HepG2 (cell line): ENCODE data around the gene SPTBN4. TPM values are rescaled to one million over a fixed set of nuclear protein-coding genes. Genes with fewer than 3 reads are reported as not detected.

ENCODE experiments used
- ARHGAP35 ChIP-seq: sonication (generic); formaldehyde crosslinking; IDR thresholded peaks from 2 replicates; pipeline ENCODE4 v1.9.0; 2022; ENCODE audit warnings: mild to moderate bottlenecking, inconsistent platforms, moderate library complexity, missing genetic modification reagents, borderline replicate concordance
- CBX1 ChIP-seq: IDR thresholded peaks from one replicate; pipeline ENCODE4 v1.6.1; 2016; ENCODE audit warnings: antibody characterized with exemption, low read depth
- FOXP4 ChIP-seq: sonication (generic); formaldehyde crosslinking; IDR thresholded peaks from 2 replicates; pipeline ENCODE4 v1.4.0; 2020; ENCODE audit warnings: missing genetic modification reagents
- GFI1 ChIP-seq: sonication (generic); formaldehyde crosslinking; IDR thresholded peaks from 2 replicates; pipeline ENCODE4 v1.5.0; 2020; ENCODE audit warnings: missing genetic modification reagents, mild to moderate bottlenecking, borderline replicate concordance
- GPBP1L1 ChIP-seq: sonication (generic); formaldehyde crosslinking; IDR thresholded peaks from 2 replicates; pipeline ENCODE4 v1.5.0; 2020; ENCODE audit warnings: mild to moderate bottlenecking, missing genetic modification reagents
- HINFP ChIP-seq: sonication (generic); formaldehyde crosslinking; IDR thresholded peaks from 2 replicates; pipeline ENCODE4 v1.4.0; 2020; ENCODE audit warnings: low read depth, mild to moderate bottlenecking, missing genetic modification reagents
- HMG20B ChIP-seq: conservative IDR thresholded peaks from 2 replicates; pipeline ENCODE4 v1.6.1; 2016; ENCODE audit warnings: missing genetic modification reagents, missing compliant biosample characterization
- HNF1A ChIP-seq, 2 experiments: sonication (generic) in 1 of 2; formaldehyde crosslinking in 1 of 2; IDR thresholded peaks; 2 replicates each; pipeline versions ENCODE4 v1.4.0 to v1.6.1; 2016 to 2020; ENCODE audit warnings: borderline replicate concordance in 1 of 2, low read depth in 1 of 2, mild to moderate bottlenecking in 1 of 2, missing genetic modification reagents in 1 of 2
- HNRNPL ChIP-seq: fragments of 200-400 bp; formaldehyde crosslinking; IDR thresholded peaks from 2 replicates; pipeline ENCODE4 v1.6.1; 2017; ENCODE audit warnings: mild to moderate bottlenecking, low read depth, low read length
- MAFK ChIP-seq, 2 experiments: IDR thresholded peaks in 1 of 2; conservative IDR thresholded peaks in 1 of 2; 2 replicates each; pipeline ENCODE4 v1.6.1; 2011; ENCODE audit warnings: improper control_type of control experiment in 2 of 2, low read length in 2 of 2
- POLR2G ChIP-seq: fragments of 200-400 bp; formaldehyde crosslinking; IDR thresholded peaks from 2 replicates; pipeline ENCODE4 v1.6.1; 2018; ENCODE audit warnings: mild to moderate bottlenecking, low read depth, low read length, moderate library complexity
- TCF12 ChIP-seq, 2 experiments: fragments of 450-650 bp in 1 of 2; sonication (generic) in 1 of 2; formaldehyde crosslinking in 1 of 2; IDR thresholded peaks; 2 replicates each; pipeline versions ENCODE4 v1.6.1 to v1.8.0; 2017 to 2022; ENCODE audit warnings: antibody characterized with exemption in 1 of 2, mild to moderate bottlenecking in 1 of 2, missing genetic modification reagents in 1 of 2, moderate library complexity in 1 of 2
- ZBTB20 ChIP-seq: sonication (generic); formaldehyde crosslinking; IDR thresholded peaks from 2 replicates; pipeline ENCODE4 v1.8.1; 2023; ENCODE audit warnings: missing genetic modification reagents, low read depth, mild to moderate bottlenecking, borderline replicate concordance
- ZNF296 ChIP-seq: sonication (generic); formaldehyde crosslinking; conservative IDR thresholded peaks from 2 replicates; pipeline ENCODE4 v1.5.0; 2020; ENCODE audit warnings: mild to moderate bottlenecking, missing genetic modification reagents
- ZNF496 ChIP-seq: sonication (generic); formaldehyde crosslinking; IDR thresholded peaks from 2 replicates; pipeline ENCODE4 v1.8.1; 2023; ENCODE audit warnings: mild to moderate bottlenecking, moderate library complexity, missing genetic modification reagents; ENCODE audit not compliant: insufficient replicate concordance
- polyA plus RNA-seq, 8 experiments: library from polyadenylated mRNA; depleted of rRNA in 3 of 8; stranded (reverse) in 7 of 8; unstranded in 1 of 8; fragments of >200 nt; fragmentation: Illumina TruSeq in 4 of 8; extraction: Trizol in 4 of 8; gene quantifications; 2 replicates each; pipeline versions ENCODE4 v1.2.1 to v1.2.3, GENCODE V29; 2011 to 2016; ENCODE audit warnings: low read depth in 4 of 8, missing spikeins in 1 of 8, mixed read lengths in 1 of 8; ENCODE audit not compliant: insufficient read depth in 1 of 8
- total RNA-seq, 5 experiments: library from RNA; depleted of rRNA; stranded (reverse); fragments of >200 nt; fragmentation: Illumina TruSeq; extraction: Trizol; gene quantifications; 2 replicates each; pipeline ENCODE4 v1.2.3, GENCODE V29; 2016; ENCODE audit warnings: low read depth in 1 of 5

The SPTBN4 gene
- total and polyA plus RNA-seq, 2 of the 13 experiments (the other 11 are each of a cell fraction or from before 2014, with no cell fraction given) = 0.11 TPM

GRCh38 chr19:40444000-40444824 is 22.6 kb upstream of the SPTBN4 start, which contains the start of gene SERTAD3 (continued):
- TF ChIP-seq POLR2G (peak; percentile 84), HINFP (CRISPR knock-in tag) (no peak), ZNF296 (CRISPR knock-in tag) (no peak), GPBP1L1 (CRISPR knock-in tag) (no peak), ARHGAP35 (CRISPR knock-in tag) (no peak), CBX1 (peak; percentile 7), HNRNPL (no peak), HMG20B (no peak), ZNF496 (CRISPR knock-in tag) (no peak), MAFK (conservative IDR thresholded peaks at IDR 0.05 in 1 of 2, IDR thresholded peaks at IDR 0.05 in 1 of 2; ENCODE audit: low read length in 2 of 2) (no peak), ZBTB20 (CRISPR knock-in tag) (peak; percentile 64; the same call in 1 of the 2 replicates), HNF1A (IDR thresholded peaks at IDR 0.05; ENCODE audit: low read depth) (no peak), HNF1A (CRISPR knock-in tag; IDR thresholded peaks at IDR 0.05; ENCODE audit: borderline replicate concordance) (0 out of 2 replicates have a peak, but pooled peaks have one; percentile 16), GFI1 (no peak), FOXP4 (CRISPR knock-in tag) (peak; percentile 19; the same call in 1 of the 2 replicates), TCF12 (IDR thresholded peaks at IDR 0.05) (no peak), TCF12 (CRISPR knock-in tag; IDR thresholded peaks at IDR 0.05) (no peak; the same call in 1 of the 2 replicates)
